Fibroblast of lung (primary cell): ENCODE data around the gene PWWP2B. TPM values are rescaled to one million over a fixed set of nuclear protein-coding genes. Genes with fewer than 3 reads are reported as not detected.

Experiments
- DNase-seq, 2 donors: peaks; one replicate each; pipeline versions ENCODE4 v3.0.0 to v3.0.0-alpha.2; 2010; ENCODE audit warnings: low read depth in 2 of 2
- H2AFZ ChIP-seq: 2 replicates; pipeline ENCODE4 v1.5.1; 2012; ENCODE audit warnings: low read length, control low read depth, inconsistent platforms
- H3K27ac ChIP-seq: 2 replicates; pipeline ENCODE4 v1.5.1; 2011; ENCODE audit warnings: low read length, control low read depth; ENCODE audit not compliant: insufficient read depth
- H3K27me3 ChIP-seq: 2 replicates; pipeline ENCODE4 v1.5.1; 2011; ENCODE audit warnings: mild to moderate bottlenecking, low read length; ENCODE audit not compliant: control insufficient read depth, insufficient read depth
- H3K36me3 ChIP-seq: 2 replicates; pipeline ENCODE4 v1.5.1; 2011; ENCODE audit warnings: low read length; ENCODE audit not compliant: control insufficient read depth, insufficient read depth
- H3K4me1 ChIP-seq: 2 replicates; pipeline ENCODE4 v1.5.1; 2011; ENCODE audit warnings: low read length; ENCODE audit not compliant: control insufficient read depth, insufficient read depth; ENCODE audit errors: extremely low read depth
- H3K4me2 ChIP-seq: 2 replicates; pipeline ENCODE4 v1.5.1; 2011; ENCODE audit warnings: low read length, control low read depth; ENCODE audit not compliant: insufficient read depth; ENCODE audit errors: extremely low read depth
- H3K4me3 ChIP-seq, 4 experiments: fragments of 200-600 bp in 1 of 4; sonication (generic) in 1 of 4; replicated peaks in 1 of 4; 2 replicates each; pipeline ENCODE4 v1.5.1; 2011 to 2016; ENCODE audit warnings: low read length in 4 of 4, low read depth in 3 of 4, mild to moderate bottlenecking in 3 of 4, control low read depth in 2 of 4, inconsistent platforms in 1 of 4, mixed read lengths in 1 of 4; ENCODE audit not compliant: insufficient read depth in 1 of 4; ENCODE audit errors: control extremely low read depth in 1 of 4
- H3K79me2 ChIP-seq: 2 replicates; pipeline ENCODE4 v1.5.1; 2012; ENCODE audit warnings: mild to moderate bottlenecking, low read length, inconsistent platforms; ENCODE audit not compliant: control insufficient read depth, insufficient read depth
- H3K9ac ChIP-seq: 2 replicates; pipeline ENCODE4 v1.5.1; 2011; ENCODE audit warnings: mild to moderate bottlenecking, low read length, control low read depth; ENCODE audit not compliant: insufficient read depth
- H3K9me3 ChIP-seq: 2 replicates; pipeline ENCODE4 v1.5.1; 2012; ENCODE audit warnings: low read depth, low read length; ENCODE audit not compliant: control insufficient read depth, insufficient read depth
- H4K20me1 ChIP-seq: 2 replicates; pipeline ENCODE4 v1.5.1; 2011; ENCODE audit warnings: low read length; ENCODE audit not compliant: control insufficient read depth, insufficient read depth; ENCODE audit errors: extremely low read depth
- CTCF ChIP-seq, 2 donors: IDR thresholded peaks in 1 of 2; conservative IDR thresholded peaks in 1 of 2; 1 replicate in 1 of 2; 2 replicates in 1 of 2; pipeline ENCODE4 v1.5.1; 2011 to 2012; ENCODE audit warnings: low read length in 2 of 2, control low read depth in 1 of 2, inconsistent platforms in 1 of 2, low read depth in 1 of 2, mild to moderate bottlenecking in 1 of 2
- EZH2 ChIP-seq: IDR thresholded peaks from 2 replicates; pipeline ENCODE4 v1.5.1; 2012; ENCODE audit warnings: low read length, control low read depth, mild to moderate bottlenecking; ENCODE audit errors: missing control alignments
- polyA plus RNA-seq, 2 donors: library from polyadenylated mRNA; depleted of rRNA in 1 of 2; stranded (reverse) in 1 of 2; unstranded in 1 of 2; fragments of >200 nt; gene quantifications; 2 replicates each; pipeline ENCODE4 v1.2.1, GENCODE V29; 2011 to 2012; ENCODE audit warnings: missing spikeins in 1 of 2
- total RNA-seq: library from RNA; depleted of rRNA; stranded (reverse); fragments of >200 nt; gene quantifications from 2 replicates; pipeline ENCODE4 v1.2.1, GENCODE V29; 2014

Gene PWWP2B
- total and polyA plus RNA-seq, 2 donors (not counting 1 experiment from before 2014, with no cell fraction given), result 1.5 to 15.9 TPM

- Histone ChIP-seq H3K36me3 (no peaks in the 10 kb centered on the region), H3K79me2 (no peaks in the 10 kb centered on the region), H3K4me3 (no peak overlapping the region), H4K20me1 (no peaks in the 10 kb centered on the region), H2AFZ (no peak overlapping the region), H3K4me1 (no peaks in the 10 kb centered on the region), H3K9me3 (no peaks in the 10 kb centered on the region), H3K4me2 (no peak overlapping the region), H3K27ac (no peak overlapping the region), H3K27me3 (no peaks in the 10 kb centered on the region), H3K9ac (no peak overlapping the region)
- TF ChIP-seq CTCF (conservative IDR thresholded peaks at IDR 0.05 in 1 of 2, IDR thresholded peaks at IDR 0.05 in 1 of 2; ENCODE audit: low read depth in 1 of 2, low read length in 2 of 2), result no peak
- TF ChIP-seq EZH2, result no peak
- DNase-seq, result no peak
Measured at GRCh38 chr10:132400041-132400546, 3.1 kb downstream of the PWWP2B start.

- Histone ChIP-seq H3K9me3 (no peaks in the 10 kb centered on the region), H3K27ac (no peak overlapping the region), H4K20me1 (no peaks in the 10 kb centered on the region), H3K4me2 (no peak overlapping the region), H3K36me3 (peaks cover 4% of the 10 kb centered on the region), H3K9ac (no peak overlapping the region), H3K4me3 (no peak overlapping the region), H3K4me1 (no peaks in the 10 kb centered on the region), H2AFZ (no peak overlapping the region), H3K79me2 (no peaks in the 10 kb centered on the region), H3K27me3 (no peaks in the 10 kb centered on the region)
- TF ChIP-seq EZH2 (no peak), CTCF (conservative IDR thresholded peaks at IDR 0.05 in 1 of 2, IDR thresholded peaks at IDR 0.05 in 1 of 2; ENCODE audit: low read depth in 1 of 2, low read length in 2 of 2) (no peak)
- no peak for DNase-seq
Measured at GRCh38 chr10:132400547-132401151, 3.6 kb downstream of the PWWP2B start.

GRCh38 chr10:132401401-132402118, 4.6 kb downstream of the PWWP2B start:
- H3K4me3 ChIP-seq, result no peak overlapping the region
- H3K27me3 ChIP-seq, result no peaks in the 10 kb centered on the region
- H4K20me1 ChIP-seq, result no peaks in the 10 kb centered on the region
- H3K9ac ChIP-seq, result no peak overlapping the region
- no peaks in the 10 kb centered on the region for H3K9me3 ChIP-seq
- no peaks in the 10 kb centered on the region for H3K79me2 ChIP-seq
- H3K4me2 ChIP-seq, result no peak overlapping the region
- peaks cover 6% of the 10 kb centered on the region for H3K36me3 ChIP-seq
- TF ChIP-seq EZH2 (no peak), CTCF (conservative IDR thresholded peaks at IDR 0.05 in 1 of 2, IDR thresholded peaks at IDR 0.05 in 1 of 2; ENCODE audit: low read depth in 1 of 2, low read length in 2 of 2) (no peak)
- H2AFZ ChIP-seq, result no peak overlapping the region
- no peak for DNase-seq
- H3K27ac ChIP-seq, result no peak overlapping the region
- H3K4me1 ChIP-seq, result no peaks in the 10 kb centered on the region
